22Rv1 (cell line): ENCODE results near the gene MCFD2.

Experiments
- H3K27ac ChIP-seq: fragments of 450-650 bp; 2 replicates; pipeline ENCODE4 v1.5.1; 2017
- ZFX ChIP-seq: fragments of 450-650 bp; IDR thresholded peaks from 2 replicates; pipeline ENCODE4 v1.6.1; 2017; ENCODE audit warnings: antibody characterized with exemption, borderline replicate concordance
- TF ChIP-seq, protein P1 (sequence below): fragments of 450-650 bp; IDR thresholded peaks from 2 replicates; pipeline ENCODE4 v1.5.1; 2017; ENCODE audit warnings: mild to moderate bottlenecking

The MCFD2 gene

DNA sequence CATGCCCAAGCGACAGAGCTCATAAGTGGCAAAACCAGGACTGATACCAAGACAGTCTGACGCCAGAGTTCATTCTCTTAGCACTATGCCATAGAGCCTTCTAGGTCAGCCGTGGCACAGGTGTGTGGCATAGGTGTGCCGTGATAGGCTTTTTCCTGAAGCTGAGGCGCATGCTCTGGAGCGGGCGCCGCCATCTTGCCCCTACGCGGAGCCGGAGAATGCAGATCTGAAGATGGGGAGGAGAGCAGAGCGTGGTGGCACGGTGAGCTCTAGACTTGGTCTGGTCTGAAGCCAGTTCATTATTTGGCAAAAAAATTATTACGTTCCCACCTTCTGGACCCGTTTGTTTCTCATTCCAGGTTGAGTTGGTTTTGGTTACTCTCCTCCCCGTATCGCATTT lies 16.6 kb downstream of the MCFD2 start:
- H3K27ac ChIP-seq = no peak overlapping the region
- TF ChIP-seq ZFX = no peak
- TF ChIP-seq, protein P1, sequence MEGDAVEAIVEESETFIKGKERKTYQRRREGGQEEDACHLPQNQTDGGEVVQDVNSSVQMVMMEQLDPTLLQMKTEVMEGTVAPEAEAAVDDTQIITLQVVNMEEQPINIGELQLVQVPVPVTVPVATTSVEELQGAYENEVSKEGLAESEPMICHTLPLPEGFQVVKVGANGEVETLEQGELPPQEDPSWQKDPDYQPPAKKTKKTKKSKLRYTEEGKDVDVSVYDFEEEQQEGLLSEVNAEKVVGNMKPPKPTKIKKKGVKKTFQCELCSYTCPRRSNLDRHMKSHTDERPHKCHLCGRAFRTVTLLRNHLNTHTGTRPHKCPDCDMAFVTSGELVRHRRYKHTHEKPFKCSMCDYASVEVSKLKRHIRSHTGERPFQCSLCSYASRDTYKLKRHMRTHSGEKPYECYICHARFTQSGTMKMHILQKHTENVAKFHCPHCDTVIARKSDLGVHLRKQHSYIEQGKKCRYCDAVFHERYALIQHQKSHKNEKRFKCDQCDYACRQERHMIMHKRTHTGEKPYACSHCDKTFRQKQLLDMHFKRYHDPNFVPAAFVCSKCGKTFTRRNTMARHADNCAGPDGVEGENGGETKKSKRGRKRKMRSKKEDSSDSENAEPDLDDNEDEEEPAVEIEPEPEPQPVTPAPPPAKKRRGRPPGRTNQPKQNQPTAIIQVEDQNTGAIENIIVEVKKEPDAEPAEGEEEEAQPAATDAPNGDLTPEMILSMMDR = no peak

DNA sequence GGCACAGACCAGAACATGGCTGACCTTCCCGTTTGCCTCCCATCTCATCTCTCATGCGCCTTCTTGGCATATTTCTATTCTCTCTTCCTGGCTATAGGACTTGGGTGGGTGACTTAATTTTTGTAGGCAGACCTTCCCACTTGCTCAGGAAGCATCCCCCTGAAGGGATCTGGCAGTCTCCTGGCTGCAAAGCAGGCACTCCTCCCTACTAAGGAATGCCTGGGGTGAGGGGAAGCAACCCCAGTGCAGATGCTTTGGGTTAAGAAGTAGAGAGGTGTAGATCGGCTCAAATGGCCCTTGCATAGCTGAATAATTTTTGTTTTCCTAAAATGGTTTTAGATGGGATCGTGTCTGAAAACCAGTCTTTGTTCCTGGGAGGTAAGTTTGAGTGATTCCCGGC lies 17.6 kb downstream of the MCFD2 start:
- no peak for TF ChIP-seq ZFX
- TF ChIP-seq, protein P1 = no peak
- no peak overlapping the region for H3K27ac ChIP-seq

DNA sequence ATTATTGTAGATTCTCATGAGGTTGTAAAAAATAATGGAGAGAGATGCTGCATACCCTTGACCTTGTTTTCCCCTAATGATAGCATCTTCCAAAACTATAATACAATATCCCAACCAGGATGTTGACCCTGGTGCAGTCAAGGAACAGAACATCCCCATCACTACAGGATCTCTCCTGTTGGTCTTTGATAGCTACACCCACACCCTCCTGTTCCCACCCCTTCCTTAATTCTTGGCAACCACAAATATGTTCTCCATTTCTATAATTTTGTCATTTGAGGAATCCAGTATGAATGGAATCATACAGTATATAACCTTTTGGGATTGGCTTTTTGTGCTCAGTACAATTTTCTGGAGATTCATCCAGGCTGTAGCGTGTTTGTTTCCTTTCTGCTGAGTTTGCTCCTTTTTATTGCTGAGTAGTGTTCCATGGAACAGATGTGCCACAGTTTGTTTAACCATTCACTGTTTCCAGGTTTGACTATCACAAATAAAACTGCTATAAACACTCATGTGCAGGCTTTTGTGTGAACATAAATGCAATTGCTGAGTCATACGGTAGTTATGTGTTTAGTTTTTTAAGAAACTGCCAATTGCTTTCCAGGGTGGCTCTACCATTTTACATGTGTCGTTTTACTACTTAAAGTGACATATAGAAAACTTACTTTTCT lies 22.2 kb downstream of the MCFD2 start:
- TF ChIP-seq ZFX = no peak
- TF ChIP-seq, protein P1 = no peak
- no peak overlapping the region for H3K27ac ChIP-seq

DNA sequence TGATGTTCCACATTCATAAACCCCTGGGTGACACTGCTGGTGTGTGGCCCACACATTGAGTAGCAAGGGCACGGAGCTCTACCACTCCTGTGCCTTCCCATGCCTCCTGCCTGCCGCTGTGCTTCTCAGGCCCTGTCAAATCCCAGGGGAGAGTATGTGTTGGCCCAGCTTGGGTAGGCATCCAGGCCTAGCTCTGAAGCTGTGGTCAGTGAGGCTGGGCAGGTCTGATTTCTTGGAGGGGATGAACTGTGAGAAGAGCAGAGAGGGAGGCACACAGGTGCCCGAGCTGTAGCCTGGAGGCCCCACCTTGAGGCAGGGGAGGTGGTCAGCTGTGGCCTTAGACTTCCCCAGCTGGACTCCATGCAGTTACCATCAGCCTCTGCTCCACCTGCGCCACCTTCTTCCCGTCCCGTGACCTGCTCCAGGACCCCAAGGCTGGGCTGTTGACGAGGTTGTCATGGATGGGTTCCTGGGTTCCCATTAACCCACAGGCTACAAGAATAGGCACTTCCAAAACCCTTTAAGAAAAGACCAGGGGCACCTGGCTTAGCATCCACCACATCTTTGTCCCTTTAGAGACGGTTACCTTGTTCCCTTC lies 23.6 kb downstream of the MCFD2 start:
- no peak overlapping the region for H3K27ac ChIP-seq
- TF ChIP-seq, protein P1 = no peak
- TF ChIP-seq ZFX = no peak

DNA sequence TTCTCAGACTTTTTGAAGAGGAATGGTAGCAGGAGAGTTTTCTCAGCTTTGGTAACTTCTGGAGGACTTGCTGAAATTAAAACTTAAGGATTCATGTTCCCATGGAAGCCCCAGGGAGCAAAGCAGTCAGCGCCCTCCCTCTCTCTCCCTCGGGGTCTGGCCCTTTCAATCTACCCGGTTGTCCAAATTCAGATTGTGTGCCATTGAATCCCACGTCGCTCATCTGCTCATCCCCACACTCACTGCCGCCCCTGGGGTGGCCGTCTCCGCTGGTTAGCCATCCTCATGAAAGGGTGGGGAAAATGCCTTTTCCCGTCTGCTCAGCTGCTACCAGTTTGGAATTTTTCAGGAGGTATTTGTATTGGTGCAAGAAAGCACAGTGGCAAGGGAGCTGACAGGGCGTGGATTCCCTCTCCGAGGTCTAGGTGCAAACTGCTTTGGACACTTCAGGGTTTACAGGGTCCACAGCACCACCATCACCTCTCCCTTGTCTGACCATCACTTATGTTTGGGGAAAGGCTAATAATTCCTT lies 27.1 kb downstream of the MCFD2 start:
- H3K27ac ChIP-seq = no peak overlapping the region
- TF ChIP-seq ZFX = no peak
- TF ChIP-seq, protein P1 = no peak

DNA sequence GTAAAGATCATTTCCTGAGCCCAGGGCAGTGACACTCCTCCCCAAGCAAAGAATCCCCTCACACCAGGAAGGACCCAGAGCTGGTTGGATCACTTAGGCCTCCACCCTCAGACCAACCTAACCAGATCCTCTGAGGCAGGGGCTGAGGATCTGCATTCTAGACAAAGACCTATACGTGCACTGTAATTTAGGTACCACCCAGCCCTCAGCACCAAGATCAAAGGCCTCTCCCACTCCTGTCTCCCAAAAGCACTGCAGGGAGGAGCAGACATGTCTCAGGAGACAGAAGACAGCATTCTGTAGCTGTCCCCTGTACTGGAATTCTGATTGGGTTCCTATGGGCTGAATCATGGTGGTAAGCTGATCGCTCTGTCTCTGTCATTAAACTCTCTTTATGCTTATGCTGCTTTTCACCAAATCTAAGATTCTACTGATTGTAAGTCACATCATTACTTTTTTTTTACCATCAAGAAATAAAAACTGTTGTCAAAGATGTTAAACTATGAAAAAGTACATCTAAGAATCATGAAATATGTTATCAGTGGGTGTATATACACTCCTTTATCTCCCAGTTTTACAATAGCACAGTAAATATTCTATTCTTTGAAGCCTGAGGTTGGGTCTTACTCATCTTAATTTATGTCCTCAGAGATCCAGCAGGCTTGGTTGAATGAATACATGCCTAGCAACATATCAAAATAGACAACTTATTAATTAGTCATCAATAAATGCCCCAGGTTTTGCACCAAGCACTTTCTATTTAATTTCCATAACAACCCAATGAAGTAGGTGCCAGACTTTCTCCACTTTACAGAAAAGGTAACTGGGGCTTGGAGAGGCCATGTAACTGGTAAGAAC lies 28.3 kb downstream of the MCFD2 start:
- H3K27ac ChIP-seq = no peak overlapping the region
- TF ChIP-seq, protein P1 = no peak
- TF ChIP-seq ZFX = no peak
